Kidney (tissue), 14 donors: ENCODE measurements around the gene MOGAT2. TPM values are rescaled to one million over a fixed set of nuclear protein-coding genes. Genes with fewer than 3 reads are reported as not detected.
"Not testable (repeated sequence)": the region's sequence is repeated elsewhere in the genome, so short reads cannot be mapped to it uniquely, and the experiment has no call there.

ENCODE experiments used
- DNase-seq, 5 donors: peaks; one replicate each; pipeline ENCODE4 v3.0.0-alpha.2; 2013 to 2020
- FAIRE-seq: peaks from 2 replicates; lab custom pipeline; 2012; peaks lifted over from hg19 to GRCh38; lab: Jason Lieb, UNC
- H3K27ac ChIP-seq, 2 donors: one replicate each; pipeline ENCODE4 v1.7.0; 2013; ENCODE audit warnings: low read depth in 2 of 2, low read length in 2 of 2, inconsistent platforms in 1 of 2
- H3K27me3 ChIP-seq: one replicate; pipeline ENCODE4 v1.7.1; 2013; ENCODE audit warnings: low read length, inconsistent platforms; ENCODE audit not compliant: control insufficient read depth, insufficient read depth
- H3K36me3 ChIP-seq, 3 donors: one replicate each; pipeline versions ENCODE4 v1.7.0 to v1.7.1; 2013; ENCODE audit warnings: low read length in 3 of 3, control low read depth in 1 of 3, inconsistent platforms in 1 of 3; ENCODE audit not compliant: insufficient read depth in 3 of 3, control insufficient read depth in 2 of 3
- H3K4me1 ChIP-seq, 3 donors: one replicate each; pipeline versions ENCODE4 v1.7.0 to v1.7.1; 2013; ENCODE audit warnings: low read length in 3 of 3, inconsistent platforms in 1 of 3, low read depth in 1 of 3; ENCODE audit not compliant: control insufficient read depth in 2 of 3, insufficient read depth in 2 of 3
- H3K4me3 ChIP-seq, 3 donors: one replicate each; pipeline versions ENCODE4 v1.7.0 to v1.8.1; 2013; ENCODE audit warnings: low read length in 3 of 3, control low read depth in 1 of 3, inconsistent platforms in 1 of 3
- H3K9ac ChIP-seq, 3 donors: one replicate each; pipeline versions ENCODE4 v1.7.0 to v1.7.1; 2013; ENCODE audit warnings: low read length in 3 of 3, control low read depth in 1 of 3, inconsistent platforms in 1 of 3
- H3K9me3 ChIP-seq, 3 donors: one replicate each; pipeline versions ENCODE4 v1.7.0 to v1.7.1; 2013; ENCODE audit warnings: low read length in 3 of 3, control low read depth in 1 of 3, inconsistent platforms in 1 of 3; ENCODE audit not compliant: control insufficient read depth in 2 of 3, insufficient read depth in 1 of 3
- CTCF ChIP-seq: IDR thresholded peaks from 3 replicates; pipeline ENCODE4 v1.5.1; 2012; ENCODE audit warnings: mild to moderate bottlenecking, moderate library complexity, borderline replicate concordance; ENCODE audit not compliant: insufficient read depth; ENCODE audit errors: extremely low read depth
- intact Hi-C: fragments of 100-400 bp; cut with DNase I; formaldehyde crosslinking; loops from one replicate; pipeline ENCODE4 v1.11.1; 2022
- polyA plus RNA-seq: library from polyadenylated mRNA; stranded (reverse); fragments of 350-450 nt; fragmentation: Illumina TruSeq; extraction: RNeasy Lipid Tissue Mini Kit (QIAGEN cat#74804); gene quantifications from one replicate; pipeline ENCODE4 v1.2.3, GENCODE V29; 2014; ENCODE audit warnings: low read depth, low replicate concordance; ENCODE audit not compliant: insufficient read depth
- total RNA-seq: library from RNA; stranded (reverse); fragmentation: NEBNext Ultra II Directional; extraction: Animal tissue kit (Norgen Biotek cat#: 25700); gene quantifications from one replicate; pipeline ENCODE4 v1.2.1, GENCODE V29; 2021
- donor health status: control.
- donor health status: control.
- donor health status: control.
- donor health status: control.
- donor health status: control.
- donor health status: DM: yes; HTN: yes; CAD: no.
- donor health status: Normal renal cell carcinoma (clear cell type).

MOGAT2 gene
- total and polyA plus RNA-seq, 2 donors from 2014 or later, result 1.1 TPM; not detected in 1

DNA sequence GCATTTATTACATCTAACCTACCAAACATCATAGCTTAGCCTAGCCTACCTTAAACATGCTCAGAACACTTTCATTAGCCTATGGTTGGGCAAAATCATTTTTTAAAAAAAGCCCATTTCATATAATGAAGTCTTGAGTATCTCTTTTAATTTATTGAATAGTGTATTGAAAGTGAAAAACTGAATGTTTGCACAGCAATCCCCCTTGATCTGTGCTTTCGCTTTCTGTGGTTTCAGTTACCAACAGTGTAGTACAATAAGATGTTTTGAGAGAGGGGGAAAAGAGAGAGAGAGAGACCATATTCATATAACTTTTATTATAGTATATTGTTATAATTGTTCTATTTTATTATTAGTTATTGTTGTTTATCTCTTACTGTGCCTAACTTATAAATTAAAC, 40.4 kb upstream of the MOGAT2 start:
- Histone ChIP-seq H3K9ac (no peak overlapping the region), H3K27ac (no peak overlapping the region), H3K4me1 (no peaks in the 10 kb centered on the region), H3K27me3 (no peaks in the 10 kb centered on the region), H3K4me3 (no peak overlapping the region), H3K36me3 (no peaks in the 10 kb centered on the region), H3K9me3 (peaks cover 0 to 7% (median 0%) of the 10 kb centered on the region in 3 donors)
- no peak for FAIRE-seq
- TF ChIP-seq CTCF, result no peak
- intact Hi-C loops, result no loop called here
- no peak for DNase-seq

DNA sequence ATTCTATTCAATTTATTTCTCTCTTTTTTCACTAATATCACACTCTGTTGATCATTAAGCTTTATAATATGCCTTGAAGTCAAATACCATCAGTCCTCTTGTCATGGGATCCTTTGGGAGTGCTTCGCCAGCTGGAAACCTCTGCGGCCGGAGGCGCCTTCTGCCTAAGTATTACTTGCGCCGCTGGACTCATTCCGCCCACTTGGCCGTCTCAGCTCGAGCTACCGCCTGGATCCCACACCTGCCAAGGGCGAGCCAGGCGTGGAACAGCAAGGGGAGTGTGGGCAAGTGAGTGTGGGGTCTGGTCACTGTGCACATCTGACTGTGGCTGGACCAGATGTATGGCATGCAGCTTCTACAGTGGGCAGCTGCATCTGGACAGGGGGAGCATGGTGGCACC, 39.7 kb upstream of the MOGAT2 start:
- FAIRE-seq (no peak), DNase-seq (no peak)
- Histone ChIP-seq H3K9me3 (peaks cover 0 to 7% (median 0%) of the 10 kb centered on the region in 3 donors), H3K27me3 (no peaks in the 10 kb centered on the region), H3K36me3 (no peaks in the 10 kb centered on the region), H3K9ac (no peak overlapping the region), H3K27ac (no peak overlapping the region), H3K4me3 (no peak overlapping the region), H3K4me1 (no peaks in the 10 kb centered on the region)
- TF ChIP-seq CTCF, result no peak
- intact Hi-C loops, result no loop called here

DNA sequence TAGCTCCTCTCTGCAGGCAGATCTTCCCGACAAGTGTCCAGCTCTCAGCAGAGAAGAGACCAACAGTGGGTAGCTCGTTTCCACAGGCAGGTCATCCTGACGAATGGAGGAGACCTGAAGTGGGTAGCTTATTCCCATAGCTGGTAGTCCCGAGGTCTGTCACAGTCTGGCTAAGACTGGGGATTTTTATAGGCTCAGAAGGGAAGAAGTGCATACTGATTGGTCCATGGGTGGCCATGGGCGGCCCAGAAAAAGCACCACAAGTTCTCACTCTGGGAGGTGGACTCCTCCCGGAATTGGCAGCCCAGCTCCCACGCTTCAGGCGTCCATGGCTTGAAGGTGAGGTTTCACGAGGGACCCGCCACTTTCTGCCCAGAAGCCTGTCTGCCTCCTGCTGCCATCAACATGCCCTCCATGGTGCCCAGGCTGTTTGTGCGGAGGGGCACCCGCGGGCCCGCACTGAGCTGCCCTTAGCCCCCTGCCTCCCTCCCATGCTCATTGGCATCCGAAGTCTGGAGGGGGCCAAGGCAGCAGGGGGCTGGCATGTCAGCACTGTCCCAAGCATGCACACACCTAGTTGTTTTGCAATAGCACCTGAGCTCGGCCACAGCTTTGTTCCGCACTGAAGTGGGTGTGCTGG, 38.9 kb upstream of the MOGAT2 start:
- Histone ChIP-seq H3K27me3 (no peaks in the 10 kb centered on the region), H3K4me3 (no peak overlapping the region), H3K27ac (no peak overlapping the region), H3K9ac (no peak overlapping the region), H3K4me1 (no peaks in the 10 kb centered on the region), H3K36me3 (no peaks in the 10 kb centered on the region), H3K9me3 (peaks cover 0 to 7% (median 2%) of the 10 kb centered on the region in 3 donors)
- DNase-seq (no peak), FAIRE-seq (no peak)
- intact Hi-C loops, result no loop called here
- TF ChIP-seq CTCF, result no peak

DNA sequence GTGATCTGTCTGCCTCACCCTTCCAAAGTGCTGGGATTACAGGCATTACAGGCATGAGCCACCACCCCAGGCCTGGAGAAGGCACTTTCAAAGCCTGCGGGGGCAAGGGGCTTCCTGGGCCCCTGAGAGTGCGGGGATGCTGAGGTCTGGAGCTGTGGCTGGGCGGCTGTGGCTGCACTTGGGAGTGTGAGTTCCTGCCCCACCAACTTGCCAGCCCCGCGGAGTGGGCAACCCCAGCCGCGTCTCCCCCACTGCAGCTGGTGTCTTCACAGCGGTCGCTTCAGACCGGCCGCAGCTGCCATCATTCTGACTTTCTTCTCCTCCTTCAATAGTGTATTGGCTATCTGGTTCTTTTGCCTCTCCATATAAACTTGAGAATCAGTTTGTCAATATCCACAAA, 38.1 kb upstream of the MOGAT2 start:
- TF ChIP-seq CTCF, result no peak
- Histone ChIP-seq H3K27me3 (no peaks in the 10 kb centered on the region), H3K36me3 (no peaks in the 10 kb centered on the region), H3K27ac (no peak overlapping the region), H3K9ac (no peak overlapping the region), H3K9me3 (peaks cover 0 to 2% (median 2%) of the 10 kb centered on the region in 3 donors), H3K4me1 (no peaks in the 10 kb centered on the region), H3K4me3 (no peak overlapping the region)
- intact Hi-C loops, result no loop called here
- FAIRE-seq (no peak), DNase-seq (no peak)

GRCh38 chr11:75683856-75684255, 33.8 kb upstream of the MOGAT2 start:
- H3K36me3 ChIP-seq, H3K27me3 ChIP-seq, H3K4me1 ChIP-seq, DNase-seq, H3K9ac ChIP-seq, intact Hi-C loops, H3K27ac ChIP-seq, H3K4me3 ChIP-seq, FAIRE-seq, H3K9me3 ChIP-seq: not testable (repeated sequence)
